Measurements from ENCODE around the gene TTLL3. TPM values are rescaled to one million over a fixed set of nuclear protein-coding genes. Genes with fewer than 3 reads are reported as not detected.

Gene TTLL3, protein sequence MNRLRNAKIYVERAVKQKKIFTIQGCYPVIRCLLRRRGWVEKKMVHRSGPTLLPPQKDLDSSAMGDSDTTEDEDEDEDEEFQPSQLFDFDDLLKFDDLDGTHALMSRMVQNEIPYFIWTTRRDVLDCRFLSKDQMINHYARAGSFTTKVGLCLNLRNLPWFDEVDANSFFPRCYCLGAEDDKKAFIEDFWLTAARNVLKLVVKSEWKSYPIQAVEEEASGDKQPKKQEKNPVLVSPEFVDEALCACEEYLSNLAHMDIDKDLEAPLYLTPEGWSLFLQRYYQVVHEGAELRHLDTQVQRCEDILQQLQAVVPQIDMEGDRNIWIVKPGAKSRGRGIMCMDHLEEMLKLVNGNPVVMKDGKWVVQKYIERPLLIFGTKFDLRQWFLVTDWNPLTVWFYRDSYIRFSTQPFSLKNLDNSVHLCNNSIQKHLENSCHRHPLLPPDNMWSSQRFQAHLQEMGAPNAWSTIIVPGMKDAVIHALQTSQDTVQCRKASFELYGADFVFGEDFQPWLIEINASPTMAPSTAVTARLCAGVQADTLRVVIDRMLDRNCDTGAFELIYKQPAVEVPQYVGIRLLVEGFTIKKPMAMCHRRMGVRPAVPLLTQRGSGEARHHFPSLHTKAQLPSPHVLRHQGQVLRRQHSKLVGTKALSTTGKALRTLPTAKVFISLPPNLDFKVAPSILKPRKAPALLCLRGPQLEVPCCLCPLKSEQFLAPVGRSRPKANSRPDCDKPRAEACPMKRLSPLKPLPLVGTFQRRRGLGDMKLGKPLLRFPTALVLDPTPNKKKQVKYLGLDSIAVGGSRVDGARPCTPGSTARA
- 11.8 and 15.3 TPM in 2 replicates for total RNA-seq (2014; rRNA removed; shearing (Covaris generic))

DNA sequence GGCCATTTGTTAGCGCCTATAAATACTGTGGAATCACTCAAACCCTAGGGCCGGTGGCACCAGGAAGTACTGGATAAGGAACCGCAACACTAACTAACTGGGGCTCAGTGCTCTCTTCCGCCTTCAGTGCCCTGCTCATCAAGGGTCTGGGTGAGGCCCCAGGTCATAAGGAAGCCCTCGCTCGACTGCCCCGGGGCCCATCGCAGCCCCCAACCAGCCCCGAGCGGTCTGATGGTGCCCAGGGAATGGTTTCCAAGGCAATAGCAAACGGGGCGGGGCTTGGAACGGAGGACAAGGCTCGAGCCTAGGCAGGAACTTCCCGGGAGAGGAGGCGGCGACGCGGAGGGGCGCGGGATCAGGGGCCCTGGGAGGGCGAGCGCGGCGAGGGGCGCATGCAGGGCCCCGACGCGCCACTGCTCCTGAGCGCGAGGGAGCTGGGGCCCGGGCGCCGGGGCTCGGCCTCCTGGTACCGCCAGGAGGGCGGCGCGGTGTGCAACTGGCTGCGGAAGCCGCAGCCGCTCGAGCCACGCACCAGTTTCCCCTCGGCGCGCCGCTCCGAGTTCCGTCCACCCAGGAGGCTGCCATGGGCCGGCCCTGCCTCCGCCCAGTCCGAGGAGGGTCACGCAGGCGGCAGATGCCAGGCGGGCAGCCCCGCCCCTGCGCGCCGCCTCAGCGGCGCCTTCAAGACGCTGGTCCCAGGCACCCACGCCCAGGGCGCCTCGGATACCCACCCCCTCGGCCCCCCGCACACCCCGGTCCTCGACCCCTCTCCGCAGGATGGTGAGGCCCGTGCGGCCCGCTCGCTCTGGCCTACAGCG is at the start of gene TTLL3:
TTLL3 (plus strand) TSS at position 648 of the 818 bp plus-strand sequence. CDS start 400 bp downstream, outside the sequence.

DNA sequence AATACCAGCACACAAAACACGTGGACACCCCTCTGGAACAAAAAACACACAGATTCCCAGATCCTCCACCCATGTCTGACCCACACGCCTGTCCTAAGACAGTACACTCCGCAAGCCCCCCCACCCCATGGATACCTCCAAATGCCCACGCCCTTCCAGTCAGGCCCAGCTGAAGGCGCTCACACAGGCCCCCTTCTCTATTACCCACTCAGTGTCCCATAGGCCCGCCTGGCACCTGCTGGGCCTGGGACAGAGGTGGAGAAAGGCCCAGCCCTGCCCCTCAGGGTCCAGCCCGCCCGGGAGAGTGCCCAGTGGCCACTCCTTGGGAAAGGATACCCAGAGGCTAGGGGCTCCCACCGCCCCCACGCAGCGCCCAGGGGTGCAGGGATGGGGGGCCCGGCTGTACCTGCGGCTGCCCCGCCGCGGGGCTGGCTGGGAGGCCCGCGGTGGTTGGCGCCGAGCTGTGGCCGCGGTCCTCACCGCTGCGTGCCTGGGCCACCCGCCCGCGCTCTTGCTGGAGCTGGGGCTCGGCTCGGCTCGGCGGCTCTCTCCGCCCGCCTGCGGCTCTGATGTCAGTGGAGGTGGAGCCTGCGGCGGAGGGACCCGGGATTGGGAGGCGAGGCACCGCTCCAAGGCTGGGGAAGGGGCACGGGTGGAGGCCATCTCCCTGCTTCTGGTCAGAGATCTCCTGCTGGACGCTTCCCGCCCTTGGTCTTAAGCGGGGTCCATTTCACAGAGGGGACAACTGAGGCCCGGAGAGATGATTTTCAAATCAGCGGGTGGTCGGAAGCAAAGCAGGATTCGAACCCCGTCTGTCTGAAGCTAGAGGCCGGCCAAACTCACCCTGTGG is 40.4 kb upstream of the TTLL3 start, which contains the start of gene CAMK1:
CAMK1 (minus strand) TSS at position 522 of the 850 bp plus-strand sequence. CDS start 2,198 bp downstream, outside the sequence.

DNA sequence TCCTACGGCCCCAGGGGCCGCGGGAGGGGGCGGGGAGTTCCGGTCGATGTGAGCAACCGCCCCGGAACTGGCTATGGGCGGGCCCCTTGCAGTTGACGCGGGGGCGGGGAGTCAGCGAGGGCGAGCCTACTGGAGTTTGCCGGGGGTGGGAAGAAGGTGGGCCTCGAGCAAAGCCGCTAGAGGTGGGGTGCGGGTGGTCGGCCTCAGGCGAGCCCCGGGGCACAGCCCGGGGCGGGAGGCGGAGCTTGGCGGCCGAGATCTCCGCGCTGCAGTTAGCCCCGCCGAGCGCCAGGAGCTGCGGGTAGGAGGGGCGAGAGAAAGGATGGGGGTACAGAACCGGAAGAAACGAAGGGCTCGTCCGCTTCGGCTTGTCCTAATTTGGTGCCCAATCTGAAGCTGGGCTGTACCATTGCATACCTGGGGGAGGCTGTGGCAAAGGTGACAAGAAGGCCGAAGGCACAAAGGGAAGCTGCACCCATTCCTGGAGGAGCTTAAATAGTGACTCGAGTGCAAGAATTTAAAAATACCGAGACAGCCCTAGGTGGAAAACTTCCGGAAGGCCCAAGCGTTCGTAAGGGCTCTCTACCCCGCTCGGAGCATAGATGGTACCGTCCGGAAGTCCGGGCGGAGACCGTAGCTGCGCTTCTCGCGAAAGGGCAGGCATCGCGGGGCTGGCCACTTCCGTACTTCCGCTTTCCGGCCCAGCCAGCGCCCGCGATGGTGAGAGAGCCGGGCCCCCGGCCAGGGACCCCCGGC is 17.5 kb upstream of the TTLL3 start, which contains the start of the genes ARPC4 and TADA3:
ARPC4 (plus strand) TSS at position 678 of the 756 bp plus-strand sequence; CDS start at position 718, 40 bp downstream.
TADA3 (minus strand) TSS at position 69 of the 756 bp plus-strand sequence. CDS start 1,007 bp downstream, outside the sequence.

DNA sequence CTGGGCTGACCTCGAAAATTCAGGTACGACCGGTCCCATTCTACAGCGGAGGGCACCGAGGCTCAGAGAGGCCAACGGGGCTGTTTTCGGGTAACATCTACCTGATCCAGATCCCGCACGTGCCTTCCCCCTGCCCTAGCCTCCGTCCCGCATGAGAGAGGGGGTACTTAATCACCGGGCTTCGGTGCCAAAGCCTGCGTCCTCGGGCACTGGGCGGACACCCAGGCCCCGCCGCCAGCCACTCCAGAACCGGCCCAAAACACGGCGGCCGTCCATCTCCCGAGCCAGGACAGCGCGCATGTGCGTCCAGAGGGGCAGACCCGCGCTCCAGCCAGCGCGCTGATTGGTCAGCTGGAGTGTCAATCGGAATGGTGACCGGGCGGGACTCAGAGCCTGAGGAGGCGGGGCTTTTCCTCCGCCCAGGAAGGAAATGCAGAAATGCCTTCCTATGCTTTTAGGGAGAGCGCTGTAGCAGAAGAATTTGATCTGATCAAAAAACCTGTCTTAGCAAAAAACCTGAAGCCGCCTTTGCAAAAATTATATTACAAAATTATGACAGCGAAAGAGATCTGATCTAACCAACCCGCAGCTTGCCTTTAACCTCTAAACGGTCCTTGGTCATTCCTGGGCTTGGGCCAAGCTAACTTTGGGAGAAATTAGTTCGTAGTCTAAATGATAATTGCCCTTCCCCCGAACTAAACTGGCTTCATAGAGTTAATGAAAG is 33.8 kb downstream of the TTLL3 start, which contains the start of gene RPUSD3:
RPUSD3 (minus strand) TSS at position 294 of the 724 bp plus-strand sequence; CDS start at position 276, 18 bp downstream.

DNA sequence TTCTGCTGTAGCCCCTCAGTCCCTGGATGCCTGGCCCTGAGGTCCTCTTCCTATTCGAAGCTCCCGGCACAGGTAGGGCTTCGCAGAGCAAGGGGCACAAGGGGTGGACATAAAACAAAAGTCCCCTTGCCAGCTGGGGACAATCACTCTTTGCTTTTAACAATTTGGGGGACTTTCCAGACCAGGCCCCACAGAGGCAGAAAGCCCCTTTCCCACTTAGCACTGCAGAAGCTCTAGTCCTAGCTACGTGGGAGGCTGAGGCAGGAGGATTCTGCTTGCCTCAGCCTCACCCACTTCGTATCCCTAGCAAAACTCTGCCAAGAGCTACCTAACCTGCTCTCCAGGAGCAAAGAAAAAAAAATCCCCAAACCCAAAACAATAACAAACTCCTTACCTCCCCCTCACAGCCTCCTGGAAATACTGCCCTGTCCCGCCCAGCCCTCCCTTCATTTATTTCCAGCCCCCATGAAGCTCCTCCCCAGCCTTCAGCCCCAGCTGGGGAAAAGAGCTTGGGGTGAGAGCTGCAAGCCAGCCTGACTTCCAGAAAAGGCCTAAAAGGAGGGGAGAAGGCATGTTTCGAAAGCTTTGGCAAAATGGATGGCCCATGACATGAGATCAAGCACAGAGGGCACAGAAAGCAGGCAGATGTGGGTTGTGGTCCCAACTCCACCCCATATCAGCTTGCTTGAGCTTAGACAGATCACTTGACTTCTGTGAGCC is 69.9 kb downstream of the TTLL3 start, which contains the start of gene CIDEC:
CIDEC (minus strand) TSS at position 424 of the 720 bp plus-strand sequence. CDS start 1,767 bp downstream, outside the sequence.

Other genes with a start within 250 kb of the TTLL3 start
- gene MTMR14, start 160.8 kb upstream of the TTLL3 start, total RNA-seq (2014; rRNA removed; shearing (Covaris generic)), result 39.7 and 42.3 TPM in 2 replicates
- gene CPNE9, start 106.4 kb upstream of the TTLL3 start, total RNA-seq (2014; rRNA removed; shearing (Covaris generic)), result 0.05 and 0.11 TPM in 2 replicates
- 41.5 and 43.6 TPM in 2 replicates for gene BRPF1, start 78.5 kb upstream of the TTLL3 start, total RNA-seq (2014; rRNA removed; shearing (Covaris generic))
- gene OGG1, start 60.3 kb upstream of the TTLL3 start, total RNA-seq (2014; rRNA removed; shearing (Covaris generic)), result 36.4 and 39.3 TPM in 2 replicates
- gene CAMK1, start 40.3 kb upstream of the TTLL3 start, total RNA-seq (2014; rRNA removed; shearing (Covaris generic)), result 2.7 and 4.7 TPM in 2 replicates
- gene TADA3, start 17.8 kb upstream of the TTLL3 start, total RNA-seq (2014; rRNA removed; shearing (Covaris generic)), result 107 and 109 TPM in 2 replicates
- 187 and 200 TPM in 2 replicates for gene ARPC4, start 17.2 kb upstream of the TTLL3 start, total RNA-seq (2014; rRNA removed; shearing (Covaris generic))
- 68.3 and 89.1 TPM in 2 replicates for gene RPUSD3, start 33.7 kb downstream of the TTLL3 start, total RNA-seq (2014; rRNA removed; shearing (Covaris generic))
- gene CIDEC, start 70.0 kb downstream of the TTLL3 start, total RNA-seq (2014; rRNA removed; shearing (Covaris generic)), result 0.38 and 0.48 TPM in 2 replicates
- 36.3 and 37.3 TPM in 2 replicates for gene JAGN1, start 80.3 kb downstream of the TTLL3 start, total RNA-seq (2014; rRNA removed; shearing (Covaris generic))
- gene IL17RE, start 92.6 kb downstream of the TTLL3 start, total RNA-seq (2014; rRNA removed; shearing (Covaris generic)), result 0.15 and 0.24 TPM in 2 replicates
- gene IL17RC, start 106.8 kb downstream of the TTLL3 start, total RNA-seq (2014; rRNA removed; shearing (Covaris generic)), result 35.3 and 37.3 TPM in 2 replicates
- 18.7 and 20.7 TPM in 2 replicates for gene CRELD1, start 123.6 kb downstream of the TTLL3 start, total RNA-seq (2014; rRNA removed; shearing (Covaris generic))
- gene PRRT3, start 142.1 kb downstream of the TTLL3 start, total RNA-seq (2014; rRNA removed; shearing (Covaris generic)), result 1.5 and 1.6 TPM in 2 replicates
- 42.6 and 59.0 TPM in 2 replicates for gene EMC3, start 176.6 kb downstream of the TTLL3 start, total RNA-seq (2014; rRNA removed; shearing (Covaris generic))
- gene FANCD2, start 216.2 kb downstream of the TTLL3 start, total RNA-seq (2014; rRNA removed; shearing (Covaris generic)), result 42.7 and 46.6 TPM in 2 replicates

Data from A375 (cell line).